Stimulated activated CD8-positive, alpha-beta memory T cell treated with anti-CD3 and anti-CD28 coated beads, Interleukin-15, amount 100 ng/mL, for 1 hour (primary cell): ENCODE results near the gene SLC9A2.

Experiments used
- DNase-seq: peaks from one replicate; pipeline ENCODE4 v3.0.0-alpha.2; 2020; ENCODE audit warnings: low read depth

The SLC9A2 gene

DNA sequence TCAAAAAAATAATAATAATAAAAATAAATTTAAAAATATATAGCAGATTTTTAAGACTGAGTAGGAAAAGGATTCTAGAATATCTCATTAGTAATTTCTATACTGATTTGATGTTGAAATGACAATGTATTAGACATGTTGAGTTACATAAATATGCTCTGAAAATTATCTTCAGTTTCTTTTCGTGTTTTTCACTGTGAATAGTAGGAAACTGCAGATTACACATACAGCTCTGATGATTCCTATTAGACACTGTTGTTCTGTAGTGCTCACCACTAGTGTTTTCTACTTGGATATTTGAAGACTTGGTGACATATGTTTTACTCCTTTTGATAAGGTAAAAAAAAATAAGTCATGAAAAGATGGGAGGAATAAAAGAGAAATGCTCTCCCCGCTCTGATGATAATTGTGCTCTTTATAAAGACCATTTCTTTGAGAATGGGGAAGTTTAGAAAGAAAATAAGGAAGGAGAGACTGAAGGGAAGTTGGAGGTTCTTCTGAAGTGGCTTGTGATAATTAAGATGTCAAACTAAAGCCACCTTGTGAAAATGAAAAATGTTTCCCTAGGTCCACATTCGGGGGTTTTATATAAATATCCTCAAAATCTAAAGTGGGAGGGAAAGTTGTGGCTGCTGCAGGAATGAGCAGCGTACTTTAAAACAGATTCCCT lies 52.9 kb downstream of the SLC9A2 start:
- DNase-seq, result no peak

GRCh38 chr2:102674370-102674769 lies 55.0 kb downstream of the SLC9A2 start:
- no peak for DNase-seq

DNA sequence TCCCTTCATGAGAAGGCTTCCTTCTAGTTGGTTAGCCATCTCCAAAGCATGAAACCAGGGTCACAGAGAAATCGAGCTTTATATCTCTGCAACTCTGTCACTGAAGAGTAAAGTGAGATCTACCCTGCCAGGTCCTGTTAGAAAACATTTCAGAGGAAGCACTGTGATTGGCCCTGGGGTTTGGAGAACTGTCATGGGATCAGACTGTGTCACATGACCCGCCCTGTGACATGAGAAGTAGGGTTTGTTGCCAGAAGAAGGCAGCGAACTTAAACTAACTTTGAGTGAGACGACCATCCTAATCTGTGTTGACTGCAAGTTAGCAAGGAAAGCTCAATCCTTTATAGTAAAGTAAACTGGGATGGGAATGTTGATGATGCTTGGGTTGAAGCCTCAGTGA lies 55.5 kb downstream of the SLC9A2 start:
- DNase-seq, result no peak

DNA sequence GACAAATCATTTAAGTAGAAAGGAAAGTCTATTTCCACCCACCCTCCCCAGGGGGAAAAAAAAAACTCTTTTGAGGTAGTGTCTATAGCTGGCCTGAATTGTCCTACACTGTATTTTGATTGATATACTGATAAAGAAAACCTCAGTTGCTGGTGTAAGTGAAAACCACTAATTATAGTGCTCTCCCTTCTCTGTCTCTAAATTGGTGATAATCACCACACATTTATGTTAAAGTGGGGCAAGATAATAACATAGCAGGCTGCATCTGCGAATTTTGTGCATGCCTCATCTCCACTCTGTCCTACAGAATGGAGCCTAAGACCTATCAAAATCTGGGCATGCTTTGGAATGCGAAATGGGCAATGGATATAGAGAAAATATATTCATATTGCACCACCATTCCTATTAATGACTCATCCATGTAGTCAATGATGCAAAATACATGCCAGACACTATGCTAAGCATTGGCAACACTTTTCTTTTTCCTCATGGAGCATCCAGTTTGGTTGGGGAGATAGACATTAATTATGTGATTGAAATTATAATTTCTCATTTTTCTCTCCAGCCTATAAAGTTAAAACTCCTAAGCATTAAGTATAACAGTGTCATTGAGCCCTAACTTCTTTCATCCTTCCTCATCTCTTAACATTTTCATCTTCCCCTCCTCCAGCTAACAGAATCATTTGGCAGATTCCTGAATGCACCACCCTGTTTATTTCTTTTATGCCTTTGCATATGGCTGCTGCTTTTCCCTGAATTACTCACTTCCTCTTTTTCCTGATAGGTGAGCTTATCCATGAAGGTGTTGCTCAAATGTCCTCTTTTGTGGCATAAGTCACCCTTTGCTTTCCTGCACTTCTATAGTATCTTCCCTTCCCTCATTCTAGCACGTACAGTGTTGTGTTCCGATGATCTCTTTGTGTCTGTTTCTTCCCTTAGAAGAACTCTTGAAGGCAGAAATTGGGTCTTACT lies 58.2 kb downstream of the SLC9A2 start:
- no peak for DNase-seq

GRCh38 chr2:102678442-102678841 lies 59.1 kb downstream of the SLC9A2 start:
- no peak for DNase-seq

- no peak for DNase-seq
Observed at GRCh38 chr2:102686479-102687439, 67.4 kb downstream of the SLC9A2 start.

DNA sequence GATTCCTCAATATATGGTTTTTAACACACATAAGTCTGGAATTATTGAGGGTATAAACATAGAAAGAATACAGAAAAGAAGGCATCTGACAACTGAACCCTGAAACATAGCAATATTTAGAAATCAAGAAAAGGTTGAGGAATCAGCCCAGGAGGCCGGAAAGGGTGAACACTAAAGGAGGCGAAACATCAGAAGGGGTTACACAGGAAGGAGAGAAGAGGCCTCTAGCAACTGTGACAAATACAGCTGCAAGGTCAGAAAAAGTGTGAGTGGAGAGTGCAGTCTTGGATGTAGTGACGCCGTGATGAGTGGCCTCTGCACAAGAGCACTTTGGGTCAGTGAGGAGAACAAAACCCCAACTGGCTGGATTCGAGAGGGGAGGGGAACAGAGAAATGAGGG lies 70.7 kb downstream of the SLC9A2 start:
- DNase-seq, result no peak

GRCh38 chr2:102696463-102696862 lies 77.1 kb downstream of the SLC9A2 start:
- no peak for DNase-seq

DNA sequence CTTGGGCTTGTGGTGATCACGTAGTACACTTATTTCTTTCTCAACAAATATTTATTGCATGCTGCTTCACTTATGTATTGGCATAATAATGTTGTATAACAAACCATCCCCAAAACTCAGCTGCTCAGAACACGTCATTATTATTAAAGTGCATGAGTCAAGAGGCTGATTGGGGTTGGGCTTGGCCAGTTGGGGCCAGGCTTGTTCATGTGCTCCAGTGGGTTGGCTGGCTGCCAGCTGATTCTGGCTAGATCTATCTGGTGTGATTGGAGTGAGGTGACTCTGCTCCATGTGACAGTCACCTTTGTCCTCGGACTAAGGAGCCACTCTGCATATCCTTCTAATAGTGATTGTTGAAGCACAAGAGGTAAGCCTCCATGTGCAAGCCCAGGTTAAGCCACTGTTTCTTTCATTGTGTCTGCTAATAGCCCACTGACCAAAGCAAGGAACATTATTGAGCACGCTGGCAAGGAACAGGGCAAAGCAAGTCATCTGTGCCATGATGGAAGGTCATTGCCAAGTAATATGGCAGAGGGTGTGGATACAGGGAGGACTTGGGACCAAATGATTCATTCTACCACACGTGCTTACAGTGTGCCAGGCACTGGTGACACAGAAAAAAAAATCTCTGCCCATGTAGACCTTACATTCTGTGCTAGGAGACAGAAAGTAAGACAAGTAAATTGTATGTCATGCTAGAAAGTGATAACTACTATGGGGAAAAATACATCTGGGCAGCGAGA lies 79.2 kb downstream of the SLC9A2 start:
- no peak for DNase-seq

- DNase-seq, result no peak
Observed at GRCh38 chr2:102703305-102703704, 84.0 kb downstream of the SLC9A2 start.

GRCh38 chr2:102703748-102704147 lies 84.4 kb downstream of the SLC9A2 start:
- no peak for DNase-seq

- DNase-seq, result no peak
Observed at GRCh38 chr2:102704531-102704930, 85.2 kb downstream of the SLC9A2 start.

DNA sequence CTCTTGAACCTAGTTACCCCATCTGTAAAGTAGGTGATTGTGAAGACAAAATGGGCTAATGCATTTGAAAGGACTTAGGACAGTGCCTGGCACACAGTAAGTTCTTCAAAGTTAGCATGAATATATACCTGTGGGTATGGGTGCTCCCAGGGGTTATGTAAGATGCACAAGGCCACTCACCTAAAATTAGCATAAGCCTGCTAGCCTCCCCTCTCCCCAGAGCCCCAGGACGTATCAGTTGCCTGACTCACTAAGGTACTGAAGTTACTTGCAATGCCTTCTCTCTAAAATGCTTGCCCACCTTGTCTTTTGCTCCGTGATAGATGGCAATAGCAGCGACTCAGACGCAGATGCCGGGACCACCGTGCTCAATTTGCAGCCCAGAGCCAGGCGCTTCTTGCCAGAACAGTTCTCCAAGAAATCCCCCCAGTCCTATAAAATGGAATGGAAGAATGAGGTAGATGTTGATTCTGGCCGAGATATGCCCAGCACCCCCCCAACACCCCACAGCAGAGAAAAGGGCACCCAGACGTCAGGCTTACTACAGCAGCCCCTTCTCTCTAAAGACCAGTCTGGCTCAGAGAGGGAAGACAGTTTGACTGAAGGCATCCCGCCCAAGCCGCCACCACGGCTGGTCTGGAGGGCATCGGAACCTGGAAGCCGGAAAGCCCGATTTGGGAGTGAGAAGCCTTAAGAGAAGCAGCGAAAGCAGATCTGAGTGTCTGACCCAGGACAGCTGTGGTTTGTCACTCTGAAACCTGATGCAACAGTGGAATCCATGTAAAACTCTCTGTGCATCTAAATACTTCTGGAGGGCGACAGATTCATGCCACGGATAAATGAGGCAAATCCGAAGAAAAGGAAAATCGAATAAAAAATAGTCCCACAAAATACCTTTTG lies 88.7 kb downstream of the SLC9A2 start:
- DNase-seq, result no peak

- DNase-seq, result no peak
Observed at GRCh38 chr2:102708847-102709559, 89.7 kb downstream of the SLC9A2 start.

GRCh38 chr2:102717308-102718018 lies 98.1 kb downstream of the SLC9A2 start:
- DNase-seq, result no peak

GRCh38 chr2:102718387-102719316 lies 99.3 kb downstream of the SLC9A2 start:
- no peak for DNase-seq

GRCh38 chr2:102724016-102724490 lies 104.7 kb downstream of the SLC9A2 start:
- DNase-seq, result no peak

DNA sequence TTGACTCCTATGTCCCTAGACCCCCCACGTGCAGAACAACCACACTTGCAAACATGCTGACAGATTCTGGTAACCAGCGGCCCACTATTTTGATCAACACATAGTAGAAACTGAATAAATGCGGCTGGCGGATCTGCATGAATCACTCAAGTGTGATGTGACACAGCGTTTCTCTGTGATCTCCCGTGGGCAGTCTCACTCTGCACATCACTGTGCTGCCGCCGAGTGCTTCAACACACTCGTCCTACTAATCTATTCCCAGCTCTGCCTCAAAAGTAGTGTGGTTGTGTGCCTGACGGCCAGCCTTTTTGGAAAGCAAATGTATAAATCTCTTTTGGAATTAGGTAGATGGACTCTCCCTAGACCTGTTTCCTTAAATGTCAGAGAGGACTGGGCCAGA lies 105.2 kb downstream of the SLC9A2 start:
- DNase-seq, result no peak
